Naive thymus-derived CD8-positive, alpha-beta T cell (primary cell): ENCODE data around the gene ADAM19. TPM values are rescaled to one million over a fixed set of nuclear protein-coding genes. Genes with fewer than 3 reads are reported as not detected.

Experiments
- ATAC-seq, 2 donors: fragments of 150-1000 bp; cut with Tn5 transposase in 1 of 2; sonication (Bioruptor Pico), chemical (Tn5 transposase) in 1 of 2; 1 replicate in 1 of 2; 2 replicates in 1 of 2; pipeline ENCODE4 v1.10.0; 2021; ENCODE audit warnings: mild to moderate bottlenecking in 2 of 2, moderate library complexity in 2 of 2
- POLR2A ChIA-PET: fragments of 350-600 bp; sonication (Branson Sonifier 250); formaldehyde crosslinking; loops from one replicate; lab custom pipeline; 2021; ENCODE audit warnings: antibody characterized with exemption; lab: Charles Lee
- DNase-seq, 10 donors: peaks; one replicate each; pipeline versions ENCODE4 v3.0.0 to v3.0.0-alpha.2; 2020 to 2022
- H3K27ac Mint-ChIP-seq, 10 donors: one replicate each; pipeline ENCODE4 v1.8.0; 2020 to 2022; ENCODE audit warnings: mild to moderate bottlenecking in 10 of 10, mixed read lengths in 10 of 10, moderate library complexity in 4 of 10, inconsistent platforms in 1 of 10
- H3K27me3 Mint-ChIP-seq, 5 donors: one replicate each; pipeline ENCODE4 v1.8.0; 2021 to 2022; ENCODE audit warnings: mixed read lengths in 5 of 5
- H3K36me3 Mint-ChIP-seq, 3 donors: one replicate each; pipeline ENCODE4 v1.8.0; 2020 to 2022; ENCODE audit warnings: mixed read lengths in 3 of 3, mild to moderate bottlenecking in 2 of 3, inconsistent platforms in 1 of 3
- H3K4me1 Mint-ChIP-seq, 4 donors: one replicate each; pipeline ENCODE4 v1.8.0; 2021 to 2022; ENCODE audit warnings: mixed read lengths in 4 of 4
- H3K4me3 Mint-ChIP-seq, 10 donors: one replicate each; pipeline ENCODE4 v1.8.0; 2020 to 2022; ENCODE audit warnings: mild to moderate bottlenecking in 10 of 10, mixed read lengths in 10 of 10, moderate library complexity in 6 of 10, inconsistent platforms in 1 of 10
- H3K9me3 Mint-ChIP-seq, 9 donors: one replicate each; pipeline ENCODE4 v1.8.0; 2020 to 2022; ENCODE audit warnings: mixed read lengths in 9 of 9, mild to moderate bottlenecking in 3 of 9, inconsistent platforms in 1 of 9, moderate library complexity in 1 of 9
- polyA plus RNA-seq, 3 donors: library from polyadenylated mRNA; unstranded; fragments of 300-500 nt; fragmentation: Illumina TruSeq; gene quantifications; one replicate each; pipeline ENCODE4 v1.2.3, GENCODE V29; 2021
- total RNA-seq, 8 experiments: library from RNA in 2 of 8; stranded (reverse) in 2 of 8; gene quantifications; one replicate each; pipeline ENCODE4 v1.2.3 and lab custom pipeline; 2021 to 2026

Gene ADAM19
- total and polyA plus RNA-seq, 5 experiments from 2014 or later = 0.08 to 3.6 (median 1.9) TPM; not detected in 1

- POLR2A ChIA-PET = no interaction called here
- Mint-ChIP-seq H3K36me3 (peaks cover 0 to 7% (median 0%) of the 10 kb centered on the region in 3 donors), H3K9me3 (peaks cover 0 to 4% (median 0%) of the 10 kb centered on the region in 9 donors), H3K4me3 (peak overlapping the region in 2 of 10 donors; percentile 20 to 68), H3K4me1 (peaks cover 0 to 62% (median 5%) of the 10 kb centered on the region in 4 donors), H3K27ac (peak overlapping the region in 3 of 10 donors; percentile 13 to 72 (median 71)), H3K27me3 (peaks cover 1 to 20% (median 8%) of the 10 kb centered on the region in 5 donors)
- DNase-seq (no peak), ATAC-seq (no peak)
Measured at GRCh38 chr5:157593052-157593757, 17.6 kb upstream of the ADAM19 start.

GRCh38 chr5:157592594-157592993 is 17.0 kb upstream of the ADAM19 start:
- no peak for DNase-seq
- no peak for ATAC-seq
- H3K9me3 Mint-ChIP-seq = peaks cover 0 to 4% (median 0%) of the 10 kb centered on the region in 9 donors
- peak overlapping the region in 2 of 10 donors; percentile 25 to 68 for H3K4me3 Mint-ChIP-seq
- peak overlapping the region in 3 of 10 donors; percentile 9 to 72 (median 71) for H3K27ac Mint-ChIP-seq
- POLR2A ChIA-PET = no interaction called here
- peaks cover 1 to 20% (median 8%) of the 10 kb centered on the region in 5 donors for H3K27me3 Mint-ChIP-seq
- H3K4me1 Mint-ChIP-seq = peaks cover 0 to 57% (median 5%) of the 10 kb centered on the region in 4 donors
- H3K36me3 Mint-ChIP-seq = peaks cover 0 to 7% (median 0%) of the 10 kb centered on the region in 3 donors

GRCh38 chr5:157590478-157590877 is 14.9 kb upstream of the ADAM19 start:
- H3K4me3 Mint-ChIP-seq = no peak overlapping the region
- POLR2A ChIA-PET = no interaction called here
- ATAC-seq = no peak
- H3K27ac Mint-ChIP-seq = no peak overlapping the region
- no peak for DNase-seq
- H3K4me1 Mint-ChIP-seq = peaks cover 0 to 37% (median 2%) of the 10 kb centered on the region in 4 donors
- H3K27me3 Mint-ChIP-seq = peaks cover 1 to 20% (median 8%) of the 10 kb centered on the region in 5 donors
- peaks cover 0 to 7% (median 0%) of the 10 kb centered on the region in 3 donors for H3K36me3 Mint-ChIP-seq
- peaks cover 0 to 4% (median 0%) of the 10 kb centered on the region in 9 donors for H3K9me3 Mint-ChIP-seq

GRCh38 chr5:157584628-157585027 is 9.1 kb upstream of the ADAM19 start:
- Mint-ChIP-seq H3K9me3 (peaks cover 0 to 3% (median 0%) of the 10 kb centered on the region in 9 donors), H3K4me3 (no peak overlapping the region), H3K4me1 (peaks cover 0 to 16% (median 0%) of the 10 kb centered on the region in 4 donors), H3K27me3 (no peaks in the 10 kb centered on the region), H3K27ac (no peak overlapping the region), H3K36me3 (no peaks in the 10 kb centered on the region)
- POLR2A ChIA-PET = no interaction called here
- ATAC-seq (no peak), DNase-seq (no peak)

- Mint-ChIP-seq H3K27me3 (peaks cover 0 to 3% (median 0%) of the 10 kb centered on the region in 5 donors), H3K27ac (no peak overlapping the region), H3K9me3 (peaks cover 0 to 3% (median 0%) of the 10 kb centered on the region in 9 donors), H3K4me3 (no peak overlapping the region), H3K36me3 (no peaks in the 10 kb centered on the region), H3K4me1 (peaks cover 0 to 27% (median 0%) of the 10 kb centered on the region in 4 donors)
- POLR2A ChIA-PET = no interaction called here
- ATAC-seq (no peak), DNase-seq (no peak)
Measured at GRCh38 chr5:157582731-157583620, 7.4 kb upstream of the ADAM19 start.

GRCh38 chr5:157581901-157582300 is 6.3 kb upstream of the ADAM19 start:
- no peak overlapping the region for H3K4me3 Mint-ChIP-seq
- peaks cover 0 to 3% (median 0%) of the 10 kb centered on the region in 9 donors for H3K9me3 Mint-ChIP-seq
- DNase-seq = no peak
- peaks cover 0 to 31% (median 0%) of the 10 kb centered on the region in 4 donors for H3K4me1 Mint-ChIP-seq
- H3K27me3 Mint-ChIP-seq = peaks cover 0 to 3% (median 0%) of the 10 kb centered on the region in 5 donors
- ATAC-seq = no peak
- peak overlapping the region in 1 of 10 donors; percentile 12 for H3K27ac Mint-ChIP-seq
- H3K36me3 Mint-ChIP-seq = no peaks in the 10 kb centered on the region
- POLR2A ChIA-PET = no interaction called here

GRCh38 chr5:157578079-157578780 is 2.7 kb upstream of the ADAM19 start:
- ATAC-seq = no peak
- DNase-seq = no peak
- POLR2A ChIA-PET = no interaction called here
- H3K9me3 Mint-ChIP-seq = no peaks in the 10 kb centered on the region
- H3K27ac Mint-ChIP-seq = no peak overlapping the region
- H3K4me1 Mint-ChIP-seq = peaks cover 3 to 48% (median 8%) of the 10 kb centered on the region in 4 donors
- H3K27me3 Mint-ChIP-seq = peaks cover 4 to 25% (median 20%) of the 10 kb centered on the region in 5 donors
- peaks cover 0 to 3% (median 0%) of the 10 kb centered on the region in 3 donors for H3K36me3 Mint-ChIP-seq
- H3K4me3 Mint-ChIP-seq = no peak overlapping the region

GRCh38 chr5:157576678-157577077 is 1.1 kb upstream of the ADAM19 start:
- Mint-ChIP-seq H3K27me3 (peaks cover 4 to 27% (median 22%) of the 10 kb centered on the region in 5 donors), H3K36me3 (peaks cover 0 to 3% (median 0%) of the 10 kb centered on the region in 3 donors), H3K27ac (peak overlapping the region in 1 of 10 donors; percentile 4), H3K9me3 (no peaks in the 10 kb centered on the region), H3K4me1 (peaks cover 3 to 51% (median 9%) of the 10 kb centered on the region in 4 donors), H3K4me3 (peak overlapping the region in 2 of 10 donors; percentile 28 to 56)
- POLR2A ChIA-PET = no interaction called here
- DNase-seq (no peak), ATAC-seq (no peak)

- Mint-ChIP-seq H3K27me3 (peaks cover 8 to 38% (median 32%) of the 10 kb centered on the region in 5 donors), H3K4me1 (peaks cover 9 to 62% (median 17%) of the 10 kb centered on the region in 4 donors), H3K36me3 (peaks cover 0 to 3% (median 0%) of the 10 kb centered on the region in 3 donors), H3K9me3 (no peaks in the 10 kb centered on the region), H3K27ac (peak overlapping the region in 4 of 10 donors; percentile 46 to 78 (median 65)), H3K4me3 (peak overlapping the region; percentile 77 to 98 (median 88))
- POLR2A ChIA-PET = no interaction called here
- ATAC-seq (peak in 1 of 2 donors; percentile 25), DNase-seq (no peak)
Measured at GRCh38 chr5:157574456-157575380, 857 bp downstream of the ADAM19 start.

- POLR2A ChIA-PET = no interaction called here
- Mint-ChIP-seq H3K27me3 (peaks cover 8 to 38% (median 34%) of the 10 kb centered on the region in 5 donors), H3K4me3 (peak overlapping the region; percentile 5 to 78 (median 34)), H3K36me3 (peaks cover 0 to 3% (median 0%) of the 10 kb centered on the region in 3 donors), H3K9me3 (no peaks in the 10 kb centered on the region), H3K4me1 (peaks cover 9 to 74% (median 17%) of the 10 kb centered on the region in 4 donors), H3K27ac (peak overlapping the region in 7 of 10 donors; percentile 23 to 78 (median 44))
- ATAC-seq = peak; percentile 33 to 65
- peak in 1 of 10 donors; percentile 28 for DNase-seq
Measured at GRCh38 chr5:157571357-157571827, 4.2 kb downstream of the ADAM19 start.
